Stomach (tissue), 9 donors: ENCODE data around the gene CSGALNACT2. TPM values are rescaled to one million over a fixed set of nuclear protein-coding genes. Genes with fewer than 3 reads are reported as not detected.

Experiments
- DNase-seq, 2 donors: peaks; one replicate each; pipeline versions ENCODE4 v3.0.0 to v3.0.0-alpha.2; 2013 to 2019
- H3K27ac ChIP-seq, 5 donors: fragments of 200-600 bp in 4 of 5; sonication (generic) in 4 of 5; one replicate each; pipeline ENCODE4 v1.5.1; 2013 to 2019; ENCODE audit warnings: mild to moderate bottlenecking in 1 of 5, moderate library complexity in 1 of 5
- H3K27me3 ChIP-seq, 3 donors: fragments of 200-600 bp; sonication (generic); one replicate each; pipeline ENCODE4 v1.5.1; 2017 to 2019; ENCODE audit warnings: mixed run types in 1 of 3
- H3K36me3 ChIP-seq, 4 donors: fragments of 200-600 bp; sonication (generic); 1 replicate in 3 of 4; 2 replicates in 1 of 4; pipeline ENCODE4 v1.5.1; 2016 to 2019
- H3K4me1 ChIP-seq, 4 donors: fragments of 200-600 bp; sonication (generic); one replicate each; pipeline ENCODE4 v1.5.1; 2016 to 2019
- H3K4me3 ChIP-seq, 4 donors: fragments of 200-600 bp; sonication (generic) in 3 of 4; one replicate each; pipeline ENCODE4 v1.5.1; 2016 to 2019; ENCODE audit warnings: mild to moderate bottlenecking in 1 of 4
- H3K9me3 ChIP-seq, 4 donors: fragments of 200-600 bp; sonication (generic); one replicate each; pipeline ENCODE4 v1.5.1; 2016 to 2019
- EP300 ChIP-seq: sonication (generic); formaldehyde crosslinking; IDR thresholded peaks from one replicate; pipeline ENCODE4 v1.6.1; 2017; ENCODE audit warnings: antibody characterized with exemption
- POLR2A ChIP-seq, 4 donors: fragments of 450-650 bp; IDR thresholded peaks; one replicate each; pipeline ENCODE4 v1.6.1; 2016; ENCODE audit warnings: antibody characterized with exemption in 4 of 4, control low read depth in 2 of 4, mild to moderate bottlenecking in 1 of 4, moderate library complexity in 1 of 4
- POLR2AphosphoS5 ChIP-seq, 3 donors: sonication (generic); formaldehyde crosslinking; IDR thresholded peaks; one replicate each; pipeline ENCODE4 v1.6.1; 2016; ENCODE audit warnings: antibody characterized with exemption in 3 of 3
- WGBS, 5 donors: extraction: QIAGEN DNeasy Blood & Tissue Kit in 3 of 5; methylation state at CpG; one replicate each; pipeline versions ENCODE4 v1.1.5 to v1.1.7; 2013 to 2018; 5-methylcytosine and 5-hydroxymethylcytosine counted together
- intact Hi-C: fragments of 100-400 bp; cut with DNase I; formaldehyde crosslinking; loops from one replicate; pipeline ENCODE4 v1.15.1; 2023; ENCODE audit warnings: low total_unique reads
- polyA plus RNA-seq, 3 donors: library from polyadenylated mRNA; stranded (reverse); fragments of 200-250 nt; gene quantifications; one replicate each; pipeline ENCODE4 v1.2.3, GENCODE V29; 2013
- total RNA-seq, 5 donors: library from RNA; depleted of rRNA; stranded (reverse); fragments of >200 nt; gene quantifications; one replicate each; pipeline versions ENCODE4 v1.1.0 to v1.2.3, GENCODE V29; 2014 to 2016
- TF ChIP-seq, protein P1 (sequence below), 7 experiments: fragments of 450-650 bp in 4 of 7; fragments of 200-600 bp in 3 of 7; sonication (generic) in 3 of 7; IDR thresholded peaks; one replicate each; pipeline ENCODE4 v1.5.1; 2016 to 2019; ENCODE audit warnings: antibody characterized with exemption in 7 of 7, control low read depth in 2 of 7, mild to moderate bottlenecking in 1 of 7
- donor health status: healthy with polysubstance abuse.
- donor health status: Bipolar disorder and iron deficiency.
- donor health status: healthy.

The CSGALNACT2 gene
- total and polyA plus RNA-seq, 8 donors: 2.0 to 30.1 (median 7.8) TPM

DNA sequence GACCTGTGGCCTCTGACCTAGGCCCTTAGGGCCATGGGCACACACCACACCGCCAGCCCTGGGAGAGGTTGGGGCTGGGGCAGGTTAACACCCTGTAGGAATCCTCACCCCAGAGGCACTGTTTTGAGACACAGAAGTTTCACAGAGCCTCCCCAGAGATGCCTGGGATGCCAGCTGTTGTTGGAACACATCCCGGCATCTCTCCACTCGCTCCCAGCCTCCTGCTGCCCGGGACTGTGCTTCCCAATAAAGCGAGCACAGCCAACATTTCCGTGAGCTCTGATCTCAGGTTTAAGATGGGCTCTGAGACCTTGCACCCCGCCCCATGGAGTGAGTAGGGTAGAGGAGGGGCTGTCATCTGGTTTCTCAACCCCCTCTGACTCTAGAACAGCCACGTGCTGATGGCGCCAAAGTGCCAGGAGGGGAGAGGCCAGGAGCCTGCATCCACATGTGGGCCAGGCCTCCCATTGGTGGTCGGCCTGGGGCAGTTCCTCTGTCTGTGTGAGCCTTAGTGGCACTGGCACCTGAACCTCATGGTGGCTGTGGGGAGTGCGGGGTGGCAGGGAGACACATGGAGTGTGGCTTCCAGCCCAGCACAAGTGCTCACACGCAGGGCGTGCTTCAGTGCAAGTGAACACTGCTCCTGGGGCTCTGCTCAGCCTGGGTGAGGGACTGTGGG is 73.9 kb downstream of the CSGALNACT2 start:
- Histone ChIP-seq H3K27ac (no peak overlapping the region), H3K9me3 (no peaks in the 10 kb centered on the region), H3K27me3 (peaks cover 0 to 22% (median 0%) of the 10 kb centered on the region in 3 donors), H3K4me1 (no peaks in the 10 kb centered on the region), H3K36me3 (no peaks in the 10 kb centered on the region), H3K4me3 (no peak overlapping the region)
- WGBS, 5 donors: 62 to 83% (median 75%) methylated on average over 9 to 13 of the region's 13 CpGs
- no peak for DNase-seq
- TF ChIP-seq, protein P1, sequence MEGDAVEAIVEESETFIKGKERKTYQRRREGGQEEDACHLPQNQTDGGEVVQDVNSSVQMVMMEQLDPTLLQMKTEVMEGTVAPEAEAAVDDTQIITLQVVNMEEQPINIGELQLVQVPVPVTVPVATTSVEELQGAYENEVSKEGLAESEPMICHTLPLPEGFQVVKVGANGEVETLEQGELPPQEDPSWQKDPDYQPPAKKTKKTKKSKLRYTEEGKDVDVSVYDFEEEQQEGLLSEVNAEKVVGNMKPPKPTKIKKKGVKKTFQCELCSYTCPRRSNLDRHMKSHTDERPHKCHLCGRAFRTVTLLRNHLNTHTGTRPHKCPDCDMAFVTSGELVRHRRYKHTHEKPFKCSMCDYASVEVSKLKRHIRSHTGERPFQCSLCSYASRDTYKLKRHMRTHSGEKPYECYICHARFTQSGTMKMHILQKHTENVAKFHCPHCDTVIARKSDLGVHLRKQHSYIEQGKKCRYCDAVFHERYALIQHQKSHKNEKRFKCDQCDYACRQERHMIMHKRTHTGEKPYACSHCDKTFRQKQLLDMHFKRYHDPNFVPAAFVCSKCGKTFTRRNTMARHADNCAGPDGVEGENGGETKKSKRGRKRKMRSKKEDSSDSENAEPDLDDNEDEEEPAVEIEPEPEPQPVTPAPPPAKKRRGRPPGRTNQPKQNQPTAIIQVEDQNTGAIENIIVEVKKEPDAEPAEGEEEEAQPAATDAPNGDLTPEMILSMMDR (IDR thresholded peaks at IDR 0.05): no peak
- TF ChIP-seq EP300: no peak
- no peak for TF ChIP-seq POLR2AphosphoS5 (IDR thresholded peaks at IDR 0.05)
- no peak for TF ChIP-seq POLR2A (IDR thresholded peaks at IDR 0.05)
- intact Hi-C loops: no loop called here

DNA sequence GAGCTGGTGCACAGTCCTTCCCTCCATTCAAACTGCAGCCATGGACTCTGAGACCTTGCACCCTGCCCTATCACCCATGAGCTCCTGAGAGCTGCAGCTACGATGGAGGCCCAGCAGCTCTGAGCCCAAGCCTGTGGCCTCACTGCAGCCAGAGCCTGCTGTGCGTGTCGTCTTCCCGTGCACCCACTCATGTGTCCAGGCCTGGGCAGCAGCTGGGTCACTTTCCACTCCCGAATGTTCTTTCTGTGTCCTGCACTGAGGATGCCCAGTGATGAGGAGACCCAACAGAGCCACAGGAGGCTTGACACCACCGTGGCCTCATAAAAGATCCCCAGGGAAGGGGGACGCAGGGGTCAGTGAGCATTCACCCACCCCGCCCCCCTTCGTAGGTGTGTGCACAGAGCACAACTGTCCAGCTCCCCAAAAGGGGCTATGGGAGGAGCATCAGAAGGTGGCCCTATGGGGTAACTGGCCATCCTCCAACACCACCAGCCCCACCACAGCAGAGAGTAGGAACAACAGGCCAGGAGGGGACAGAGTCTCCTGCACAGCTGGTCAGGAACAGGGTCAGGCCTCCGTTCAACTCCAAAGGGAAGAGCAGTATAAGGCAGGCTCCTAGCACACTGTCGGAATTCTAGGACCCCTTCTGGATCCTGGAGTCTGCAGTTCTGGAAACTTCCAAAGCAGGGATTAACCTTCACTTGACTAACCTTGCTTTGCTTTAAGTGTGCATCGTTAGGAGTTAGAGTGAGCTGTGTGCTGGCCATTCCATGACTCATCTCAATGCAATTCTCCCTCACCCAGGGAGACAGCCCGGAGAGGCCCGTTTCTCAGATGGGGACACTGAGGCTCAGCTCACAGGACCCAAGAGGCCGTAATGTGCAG is 76.1 kb downstream of the CSGALNACT2 start:
- H3K4me1 ChIP-seq: no peaks in the 10 kb centered on the region
- H3K36me3 ChIP-seq: no peaks in the 10 kb centered on the region
- H3K27me3 ChIP-seq: peaks cover 0 to 32% (median 0%) of the 10 kb centered on the region in 3 donors
- no peak overlapping the region for H3K27ac ChIP-seq
- 72 to 83% (median 82%) methylated on average over 11 to 15 of the region's 15 CpGs for WGBS, 5 donors
- no peaks in the 10 kb centered on the region for H3K9me3 ChIP-seq
- no peak for DNase-seq
- TF ChIP-seq POLR2A (IDR thresholded peaks at IDR 0.05) (no peak), EP300 (no peak), POLR2AphosphoS5 (IDR thresholded peaks at IDR 0.05) (no peak)
- TF ChIP-seq, protein P1 (IDR thresholded peaks at IDR 0.05): no peak
- H3K4me3 ChIP-seq: no peak overlapping the region
- intact Hi-C loops: no loop called here

DNA sequence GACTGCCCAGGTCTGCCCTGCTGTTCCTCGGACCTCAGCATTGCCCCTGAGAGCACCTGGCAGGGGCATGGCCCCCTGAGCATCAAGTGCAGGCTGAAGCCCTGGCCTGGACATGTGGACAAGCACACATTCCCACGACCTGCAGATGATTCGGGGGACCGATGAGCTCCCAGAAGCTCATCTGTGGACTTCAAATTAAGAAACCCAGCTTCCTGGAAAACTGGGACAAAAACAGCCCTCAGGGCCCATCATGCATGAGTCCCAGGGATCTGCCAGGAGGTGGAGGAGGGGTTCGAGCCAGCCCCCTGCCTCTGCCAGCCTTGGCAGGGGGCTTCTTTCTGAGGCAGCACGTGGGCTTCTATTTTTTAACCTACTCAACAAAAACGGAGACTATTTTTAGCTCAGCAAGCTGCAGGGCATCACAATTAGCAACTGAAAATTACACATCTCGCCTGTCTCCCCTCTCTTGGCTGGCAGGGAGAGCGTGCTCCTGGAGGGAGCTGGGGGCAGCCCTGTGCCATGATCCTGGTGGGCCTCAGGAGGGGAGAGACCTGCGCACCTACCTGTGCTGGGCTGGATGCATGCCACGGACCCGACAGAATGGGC is 76.8 kb downstream of the CSGALNACT2 start:
- DNase-seq: no peak
- intact Hi-C loops: no loop called here
- Histone ChIP-seq H3K36me3 (no peaks in the 10 kb centered on the region), H3K27me3 (peaks cover 0 to 40% (median 0%) of the 10 kb centered on the region in 3 donors), H3K4me3 (no peak overlapping the region), H3K27ac (no peak overlapping the region), H3K9me3 (no peaks in the 10 kb centered on the region), H3K4me1 (no peaks in the 10 kb centered on the region)
- TF ChIP-seq, protein P1 (IDR thresholded peaks at IDR 0.05): no peak
- no peak for TF ChIP-seq POLR2A (IDR thresholded peaks at IDR 0.05)
- WGBS, 5 donors: 47 to 69% (median 63%) methylated on average over 10 to 12 of the region's 12 CpGs

DNA sequence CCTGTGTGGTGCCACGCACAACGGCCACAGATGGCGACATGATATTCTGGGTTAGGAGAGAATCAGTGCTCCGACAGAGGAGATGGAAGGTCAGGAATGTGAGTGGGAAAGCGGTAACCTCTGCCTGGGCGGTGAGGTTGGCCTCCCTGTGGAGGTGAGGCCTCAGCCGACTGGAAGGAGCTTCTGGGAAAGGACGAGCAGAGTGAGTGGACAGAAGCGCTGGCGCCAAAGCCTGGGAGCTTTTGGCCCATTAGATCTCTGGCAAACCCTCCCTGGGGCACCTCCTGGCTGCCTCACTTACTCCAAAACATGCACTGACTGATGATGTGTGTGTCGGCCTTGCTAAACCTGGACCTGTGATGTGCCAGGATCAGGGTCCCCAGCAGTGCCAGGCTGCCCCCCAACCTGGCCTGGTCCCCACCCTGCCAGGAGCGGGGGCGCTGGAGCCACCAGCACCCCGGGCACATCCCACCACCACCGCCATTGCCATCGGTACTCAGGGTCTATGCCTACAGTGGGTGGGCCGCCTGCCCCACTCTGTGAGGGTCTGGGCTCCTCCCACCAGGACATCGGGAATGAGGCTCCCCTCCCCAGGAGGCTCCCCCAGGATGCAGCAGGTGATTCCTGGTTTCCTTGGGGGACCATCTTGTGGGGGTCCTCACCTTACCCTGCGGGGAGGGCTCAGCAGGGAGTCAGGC is 77.7 kb downstream of the CSGALNACT2 start:
- intact Hi-C loops: no loop called here
- no peak for DNase-seq
- Histone ChIP-seq H3K4me1 (no peaks in the 10 kb centered on the region), H3K27me3 (peaks cover 0 to 48% (median 0%) of the 10 kb centered on the region in 3 donors), H3K4me3 (no peak overlapping the region), H3K36me3 (no peaks in the 10 kb centered on the region), H3K9me3 (no peaks in the 10 kb centered on the region), H3K27ac (no peak overlapping the region)
- no peak for TF ChIP-seq POLR2AphosphoS5 (IDR thresholded peaks at IDR 0.05)
- no peak for TF ChIP-seq EP300
- TF ChIP-seq, protein P1 (IDR thresholded peaks at IDR 0.05): no peak
- TF ChIP-seq POLR2A (IDR thresholded peaks at IDR 0.05): no peak
- WGBS, 5 donors: 79 to 86% (median 83%) methylated on average over 13 to 19 of the region's 19 CpGs
